Panc1 (cell line): ENCODE results near the gene MOB3A. TPM values are rescaled to one million over a fixed set of nuclear protein-coding genes. Genes with fewer than 3 reads are reported as not detected.

Experiments
- ATAC-seq: fragments of 200-7000 bp; cut with Tn5 transposase; 2 replicates; pipeline ENCODE4 v1.9.1; 2020; ENCODE audit warnings: mild to moderate bottlenecking, moderate library complexity
- BruUV-seq: library from RNA; stranded (reverse); fragments of 400-500 nt; replicated peaks from 2 replicates; lab custom pipeline; 2021; lab: Mats Ljungman, UMichigan
- CTCF ChIA-PET: fragments of 300-600 bp; sonication (Branson Sonifier 250); formaldehyde crosslinking; loops from one replicate; lab custom pipeline; 2022; ENCODE audit warnings: antibody characterized with exemption; lab: Charles Lee
- POLR2A ChIA-PET: fragments of 300-600 bp; sonication (Branson Sonifier 250); formaldehyde crosslinking; loops from one replicate; lab custom pipeline; 2022; ENCODE audit warnings: antibody characterized with exemption; lab: Charles Lee
- DNase-seq: peaks from one replicate; pipeline ENCODE4 v3.0.0-alpha.2; 2010; ENCODE audit warnings: low read depth, low spot score
- H3K27ac ChIP-seq: 2 replicates; pipeline ENCODE4 v1.5.1; 2011; ENCODE audit warnings: mild to moderate bottlenecking, low read length, inconsistent platforms
- H3K27me3 ChIP-seq: fragments of 200-500 bp; sonication (Bioruptor generic); 2 replicates; pipeline ENCODE4 v1.6.0; 2014; ENCODE audit warnings: low read length, inconsistent platforms; ENCODE audit not compliant: control insufficient read depth, insufficient read depth
- H3K36me3 ChIP-seq: fragments of 200-500 bp; sonication (Bioruptor generic); 2 replicates; pipeline ENCODE4 v1.5.1; 2014; ENCODE audit warnings: inconsistent platforms, mild to moderate bottlenecking, low read length, moderate library complexity; ENCODE audit not compliant: control insufficient read depth, insufficient read depth
- H3K4me1 ChIP-seq: 2 replicates; pipeline ENCODE4 v1.5.1; 2011; ENCODE audit warnings: inconsistent platforms, mild to moderate bottlenecking, low read length, moderate library complexity; ENCODE audit not compliant: control insufficient read depth, insufficient read depth
- H3K4me3 ChIP-seq, 2 experiments: 2 replicates each; pipeline ENCODE4 v1.5.1; 2011 to 2012; ENCODE audit warnings: low read depth in 2 of 2, low read length in 2 of 2, mild to moderate bottlenecking in 2 of 2, inconsistent platforms in 1 of 2, moderate library complexity in 1 of 2
- H3K9me3 ChIP-seq: fragments of 200-500 bp; sonication (Bioruptor generic); 2 replicates; pipeline ENCODE4 v1.5.1; 2014; ENCODE audit warnings: low read depth, mild to moderate bottlenecking, inconsistent platforms, low read length, moderate library complexity; ENCODE audit not compliant: control insufficient read depth, insufficient read depth
- CTCF ChIP-seq: fragments of 450-650 bp; IDR thresholded peaks from 2 replicates; pipeline ENCODE4 v1.5.1; 2017; ENCODE audit warnings: mild to moderate bottlenecking
- POLR2AphosphoS5 ChIP-seq: IDR thresholded peaks from 2 replicates; pipeline ENCODE4 v1.6.1; 2012; ENCODE audit warnings: mild to moderate bottlenecking, low read depth, low read length, moderate library complexity
- SIN3A ChIP-seq: IDR thresholded peaks from 2 replicates; pipeline ENCODE4 v1.6.1; 2012; ENCODE audit warnings: low read depth, mild to moderate bottlenecking, low read length, moderate library complexity, borderline replicate concordance; ENCODE audit not compliant: insufficient read depth
- TCF7L2 ChIP-seq: IDR thresholded peaks from 2 replicates; pipeline ENCODE4 v1.6.1; 2011; ENCODE audit warnings: mild to moderate bottlenecking, low read depth, low read length, inconsistent platforms
- in situ Hi-C: cut with HindIII; loops from 2 replicates; pipeline ENCODE4 v1.10.0; 2016; ENCODE audit warnings: low sequenced_read_pairs, low pct_unique_long_range_greater_than_20kb
- intact Hi-C: fragments of 100-400 bp; cut with micrococcal nuclease; formaldehyde crosslinking; loops from one replicate; pipeline ENCODE4 v1.10.0; 2022; ENCODE audit not compliant: unreplicated experiment
- total RNA-seq: library from RNA; stranded (reverse); gene quantifications from one replicate; pipeline ENCODE4 v1.2.1, GENCODE V29; 2021; ENCODE audit not compliant: unreplicated experiment
- TF ChIP-seq, protein P1 (sequence below), 2 experiments: IDR thresholded peaks; 2 replicates each; pipeline ENCODE4 v1.6.1; 2011 to 2012; ENCODE audit warnings: low read depth in 2 of 2, control low read depth in 1 of 2, low read length in 1 of 2, mild to moderate bottlenecking in 1 of 2, moderate library complexity in 1 of 2; ENCODE audit not compliant: insufficient read depth in 1 of 2

Gene MOB3A
- total RNA-seq, 1 experiment from 2014 or later = 36.3 TPM

- in situ Hi-C loops (no loop called here), intact Hi-C loops (no loop called here)
- DNase-seq (no peak), ATAC-seq (no peak)
- no peaks in the 10 kb centered on the region for H3K36me3 ChIP-seq
- TF ChIP-seq, protein P1, sequence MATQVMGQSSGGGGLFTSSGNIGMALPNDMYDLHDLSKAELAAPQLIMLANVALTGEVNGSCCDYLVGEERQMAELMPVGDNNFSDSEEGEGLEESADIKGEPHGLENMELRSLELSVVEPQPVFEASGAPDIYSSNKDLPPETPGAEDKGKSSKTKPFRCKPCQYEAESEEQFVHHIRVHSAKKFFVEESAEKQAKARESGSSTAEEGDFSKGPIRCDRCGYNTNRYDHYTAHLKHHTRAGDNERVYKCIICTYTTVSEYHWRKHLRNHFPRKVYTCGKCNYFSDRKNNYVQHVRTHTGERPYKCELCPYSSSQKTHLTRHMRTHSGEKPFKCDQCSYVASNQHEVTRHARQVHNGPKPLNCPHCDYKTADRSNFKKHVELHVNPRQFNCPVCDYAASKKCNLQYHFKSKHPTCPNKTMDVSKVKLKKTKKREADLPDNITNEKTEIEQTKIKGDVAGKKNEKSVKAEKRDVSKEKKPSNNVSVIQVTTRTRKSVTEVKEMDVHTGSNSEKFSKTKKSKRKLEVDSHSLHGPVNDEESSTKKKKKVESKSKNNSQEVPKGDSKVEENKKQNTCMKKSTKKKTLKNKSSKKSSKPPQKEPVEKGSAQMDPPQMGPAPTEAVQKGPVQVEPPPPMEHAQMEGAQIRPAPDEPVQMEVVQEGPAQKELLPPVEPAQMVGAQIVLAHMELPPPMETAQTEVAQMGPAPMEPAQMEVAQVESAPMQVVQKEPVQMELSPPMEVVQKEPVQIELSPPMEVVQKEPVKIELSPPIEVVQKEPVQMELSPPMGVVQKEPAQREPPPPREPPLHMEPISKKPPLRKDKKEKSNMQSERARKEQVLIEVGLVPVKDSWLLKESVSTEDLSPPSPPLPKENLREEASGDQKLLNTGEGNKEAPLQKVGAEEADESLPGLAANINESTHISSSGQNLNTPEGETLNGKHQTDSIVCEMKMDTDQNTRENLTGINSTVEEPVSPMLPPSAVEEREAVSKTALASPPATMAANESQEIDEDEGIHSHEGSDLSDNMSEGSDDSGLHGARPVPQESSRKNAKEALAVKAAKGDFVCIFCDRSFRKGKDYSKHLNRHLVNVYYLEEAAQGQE (IDR thresholded peaks at IDR 0.05; ENCODE audit: insufficient read depth in 1 of 2, low read depth in 2 of 2, low read length in 1 of 2) = no peak
- TF ChIP-seq TCF7L2 (no peak), CTCF (no peak), SIN3A (no peak)
- H3K27ac ChIP-seq = peak overlapping the region; percentile 88; the same call in 1 of the 2 replicates
- no peaks in the 10 kb centered on the region for H3K9me3 ChIP-seq
- BruUV-seq = no TSS peak
- H3K4me3 ChIP-seq = no peak overlapping the region
- ChIA-PET CTCF (interaction anchor here (0.6 kb wide), 1 partner anchor 336 kb away, joined by 3 read pairs; no protein-coding TSS in a partner anchor), POLR2A (no interaction called here)
- no peaks in the 10 kb centered on the region for H3K27me3 ChIP-seq
- H3K4me1 ChIP-seq = peaks cover 59% of the 10 kb centered on the region
Measured at GRCh38 chr19:2056837-2057192, 39.3 kb downstream of the MOB3A start.

DNA sequence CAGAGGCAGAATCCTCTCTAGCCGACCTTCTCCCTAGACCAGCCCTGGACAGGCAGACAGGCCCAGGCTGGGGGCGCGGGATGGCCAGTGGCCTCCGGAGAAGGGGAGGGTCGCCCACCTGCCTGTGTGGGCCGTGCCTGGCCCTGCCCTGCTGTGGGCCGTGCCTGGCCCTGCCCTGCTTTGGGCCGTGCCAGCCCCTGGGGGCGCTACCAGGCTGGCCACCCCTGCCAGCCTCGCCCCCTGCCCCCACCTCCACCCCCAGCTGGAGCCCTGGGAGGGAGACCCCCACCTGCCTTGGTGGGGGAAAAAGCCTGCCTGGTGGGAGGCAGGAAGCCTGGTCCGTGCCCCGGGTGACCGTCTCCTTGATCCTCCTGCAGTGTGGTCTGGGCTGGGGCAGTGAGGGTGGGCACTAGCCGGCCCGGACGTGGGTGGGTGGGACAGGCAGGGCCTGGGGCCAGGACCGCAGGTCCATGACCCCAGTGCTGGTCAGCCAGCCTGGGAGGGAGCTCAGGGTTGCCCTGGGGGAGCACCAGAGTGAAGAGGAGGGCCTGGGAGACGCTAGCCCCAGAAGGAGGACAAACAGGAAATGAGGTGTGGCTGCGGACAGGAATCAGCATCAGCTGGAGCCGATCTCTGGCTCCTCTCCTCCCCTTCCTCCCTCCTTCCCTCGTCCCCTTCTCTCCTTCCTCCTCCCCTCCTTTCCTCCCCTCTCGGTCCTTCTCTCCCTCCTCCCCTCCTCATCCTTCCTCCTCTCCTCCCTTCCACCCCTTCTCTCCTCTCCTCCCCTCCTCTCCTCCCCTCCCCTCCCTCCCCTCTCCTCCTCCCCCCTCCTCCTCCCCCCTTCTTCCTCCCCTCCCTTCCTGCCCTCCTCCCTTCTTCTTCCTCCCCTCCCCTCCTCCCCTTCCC lies 39.9 kb downstream of the MOB3A start:
- Histone ChIP-seq H3K36me3 (no peaks in the 10 kb centered on the region), H3K4me1 (peaks cover 63% of the 10 kb centered on the region), H3K27ac (peak overlapping the region; percentile 83), H3K27me3 (no peaks in the 10 kb centered on the region), H3K4me3 (no peak overlapping the region), H3K9me3 (no peaks in the 10 kb centered on the region)
- in situ Hi-C loops (no loop called here), intact Hi-C loops (no loop called here)
- DNase-seq = no peak
- no TSS peak for BruUV-seq
- ChIA-PET CTCF (interaction anchor here (0.6 kb wide), 1 partner anchor 336 kb away, joined by 3 read pairs; no protein-coding TSS in a partner anchor), POLR2A (interaction anchor here (0.6 kb wide), 1 partner anchor 74 kb away, joined by 10 read pairs; no protein-coding TSS in a partner anchor)
- ATAC-seq = peak; percentile 19
- TF ChIP-seq POLR2AphosphoS5 (no peak), CTCF (no peak; the same call in 1 of the 2 replicates), SIN3A (no peak), TCF7L2 (no peak)
- TF ChIP-seq, protein P1 (IDR thresholded peaks at IDR 0.05; ENCODE audit: insufficient read depth in 1 of 2, low read depth in 2 of 2, low read length in 1 of 2) = no peak
